H1 (cell line): ENCODE data around the gene GLS. TPM values are rescaled to one million over a fixed set of nuclear protein-coding genes. Genes with fewer than 3 reads are reported as not detected.

ENCODE experiments used
- CTCF ChIA-PET: fragments of 300-600 bp; sonication (Branson Sonifier 250); formaldehyde crosslinking; loops from one replicate; lab custom pipeline; 2021; ENCODE audit not compliant: partially characterized antibody; lab: Charles Lee
- POLR2A ChIA-PET: fragments of 300-600 bp; sonication (Branson Sonifier 250); formaldehyde crosslinking; loops from one replicate; lab custom pipeline; 2021; ENCODE audit warnings: inconsistent platforms; ENCODE audit not compliant: partially characterized antibody; lab: Charles Lee
- DNase-seq, 2 experiments: peaks; one replicate each; pipeline versions ENCODE4 v3.0.0 to v3.0.0-alpha.2; 2010 to 2022; ENCODE audit warnings: low spot score in 2 of 2, low read depth in 1 of 2, mixed read lengths in 1 of 2
- FAIRE-seq: peaks from 2 replicates; lab custom pipeline; 2011; peaks lifted over from hg19 to GRCh38; lab: Jason Lieb, UNC
- H2AFZ ChIP-seq: 2 replicates; pipeline ENCODE4 v1.8.1; 2012; ENCODE audit warnings: low read length, inconsistent platforms
- H2AK5ac ChIP-seq: 2 replicates; pipeline ENCODE4 v1.6.1; 2013; ENCODE audit warnings: low read depth, low read length
- H2BK120ac ChIP-seq: replicated peaks from 2 replicates; pipeline ENCODE3; 2013; ENCODE audit warnings: low read depth, low read length, inconsistent platforms
- H2BK12ac ChIP-seq: 2 replicates; pipeline ENCODE4 v1.6.1; 2013; ENCODE audit warnings: low read depth, low read length
- H2BK15ac ChIP-seq: 2 replicates; pipeline ENCODE4 v1.6.1; 2013; ENCODE audit warnings: low read length
- H2BK20ac ChIP-seq: 2 replicates; pipeline ENCODE4 v1.6.1; 2013; ENCODE audit warnings: low read length
- H2BK5ac ChIP-seq: 2 replicates; pipeline ENCODE4 v1.6.1; 2013; ENCODE audit warnings: low read depth, low read length
- H3K14ac ChIP-seq: 2 replicates; pipeline ENCODE4 v1.6.1; 2013; ENCODE audit warnings: inconsistent platforms; ENCODE audit not compliant: insufficient read length
- H3K18ac ChIP-seq: 2 replicates; pipeline ENCODE4 v1.6.1; 2013; ENCODE audit warnings: low read length; ENCODE audit errors: extremely low read depth
- H3K23ac ChIP-seq: 2 replicates; pipeline ENCODE4 v1.6.1; 2013; ENCODE audit warnings: inconsistent platforms; ENCODE audit not compliant: insufficient read length
- H3K23me2 ChIP-seq: 2 replicates; pipeline ENCODE4 v1.6.1; 2013; ENCODE audit warnings: low read depth, low read length
- H3K27ac ChIP-seq: 2 replicates; pipeline ENCODE4 v1.6.1; 2011; ENCODE audit warnings: low read depth, low read length, inconsistent platforms
- H3K27me3 ChIP-seq, 4 experiments: replicated peaks in 1 of 4; 1 replicate in 1 of 4; 2 replicates in 3 of 4; pipeline versions ENCODE4 v1.6.1 to v1.8.1; 2011 to 2013; ENCODE audit warnings: low read length in 3 of 4, mild to moderate bottlenecking in 3 of 4, inconsistent platforms in 2 of 4, mixed read lengths in 2 of 4, moderate library complexity in 1 of 4; ENCODE audit not compliant: control insufficient read depth in 3 of 4, insufficient read depth in 3 of 4; ENCODE audit errors: extremely low read depth in 1 of 4
- H3K36me3 ChIP-seq, 4 experiments: 2 replicates each; pipeline versions ENCODE4 v1.6.1 to v1.8.1; 2011 to 2013; ENCODE audit warnings: mild to moderate bottlenecking in 4 of 4, low read length in 3 of 4, moderate library complexity in 2 of 4, control low read depth in 1 of 4, inconsistent platforms in 1 of 4; ENCODE audit not compliant: insufficient read depth in 4 of 4, control insufficient read depth in 2 of 4
- H3K4ac ChIP-seq: replicated peaks from 2 replicates; pipeline ENCODE3; 2013; ENCODE audit warnings: low read length, low read depth, mixed read lengths, inconsistent platforms; ENCODE audit not compliant: insufficient read length
- H3K4me1 ChIP-seq, 4 experiments: replicated peaks in 1 of 4; 1 replicate in 1 of 4; 2 replicates in 3 of 4; pipeline versions ENCODE4 v1.6.1 to v1.8.1; 2011 to 2013; ENCODE audit warnings: low read length in 3 of 4, inconsistent platforms in 2 of 4, mixed read lengths in 1 of 4; ENCODE audit not compliant: insufficient read depth in 4 of 4, control insufficient read depth in 3 of 4
- H3K4me2 ChIP-seq, 2 experiments: 2 replicates each; pipeline versions ENCODE4 v1.6.1 to v1.8.1; 2011 to 2013; ENCODE audit warnings: low read depth in 2 of 2, low read length in 2 of 2, control low read depth in 1 of 2, inconsistent platforms in 1 of 2, mild to moderate bottlenecking in 1 of 2; ENCODE audit not compliant: insufficient read depth in 1 of 2
- H3K4me3 ChIP-seq, 4 experiments: fragments of 200-600, 300-600 bp in 1 of 4; sonication (generic), shearing (Covaris generic), sonication (Bioruptor Twin) in 1 of 4; 2 replicates each; pipeline versions ENCODE4 v1.5.1 to v1.8.1; 2011 to 2016; ENCODE audit warnings: low read length in 4 of 4, low read depth in 3 of 4, control low read depth in 2 of 4, inconsistent platforms in 2 of 4, mild to moderate bottlenecking in 2 of 4, mixed read lengths in 1 of 4, moderate library complexity in 1 of 4; ENCODE audit not compliant: insufficient read depth in 2 of 4; ENCODE audit errors: extremely low read depth in 1 of 4
- H3K56ac ChIP-seq: replicated peaks from 2 replicates; pipeline ENCODE3; 2013; ENCODE audit warnings: low read depth, mild to moderate bottlenecking, mixed read lengths, low read length, inconsistent platforms; ENCODE audit not compliant: insufficient read length
- H3K79me1 ChIP-seq: 2 replicates; pipeline ENCODE4 v1.6.1; 2013; ENCODE audit warnings: low read depth, low read length, control low read depth
- H3K79me2 ChIP-seq, 2 experiments: 2 replicates each; pipeline versions ENCODE4 v1.6.1 to v1.8.1; 2012 to 2013; ENCODE audit warnings: low read length in 2 of 2, mild to moderate bottlenecking in 2 of 2, inconsistent platforms in 1 of 2; ENCODE audit not compliant: insufficient read depth in 2 of 2, control insufficient read depth in 1 of 2
- H3K9ac ChIP-seq, 4 experiments: replicated peaks in 1 of 4; 1 replicate in 1 of 4; 2 replicates in 3 of 4; pipeline versions ENCODE4 v1.6.1 to v1.8.1; 2011 to 2013; ENCODE audit warnings: low read depth in 3 of 4, low read length in 3 of 4, control low read depth in 2 of 4, mild to moderate bottlenecking in 2 of 4, moderate library complexity in 2 of 4, inconsistent platforms in 1 of 4; ENCODE audit errors: extremely low read depth in 1 of 4
- H3K9me3 ChIP-seq, 2 experiments: 2 replicates each; pipeline versions ENCODE4 v1.6.1 to v1.8.1; 2012 to 2013; ENCODE audit warnings: mild to moderate bottlenecking in 2 of 2, moderate library complexity in 2 of 2, control low read depth in 1 of 2, inconsistent platforms in 1 of 2, low read depth in 1 of 2, low read length in 1 of 2, mixed read lengths in 1 of 2; ENCODE audit not compliant: insufficient read depth in 2 of 2
- H4K20me1 ChIP-seq, 2 experiments: replicated peaks in 1 of 2; 2 replicates each; pipeline versions ENCODE3 to v1.8.1; 2011 to 2013; ENCODE audit warnings: inconsistent platforms in 2 of 2, low read length in 2 of 2, mild to moderate bottlenecking in 1 of 2; ENCODE audit not compliant: insufficient read depth in 2 of 2, control insufficient read depth in 1 of 2
- H4K5ac ChIP-seq: 2 replicates; pipeline ENCODE4 v1.6.1; 2013; ENCODE audit warnings: low read length, low read depth, mixed read lengths, inconsistent platforms; ENCODE audit not compliant: insufficient read length
- H4K8ac ChIP-seq: 2 replicates; pipeline ENCODE4 v1.8.0; 2013; ENCODE audit warnings: mild to moderate bottlenecking, moderate library complexity, low read length, inconsistent platforms; ENCODE audit not compliant: insufficient read depth; ENCODE audit errors: extremely low read depth
- H4K91ac ChIP-seq: replicated peaks from 2 replicates; pipeline ENCODE3; 2013; ENCODE audit warnings: low read length, mixed read lengths, inconsistent platforms; ENCODE audit not compliant: insufficient read length
- CHD1 ChIP-seq: IDR thresholded peaks from 2 replicates; pipeline ENCODE4 v1.6.1; 2012; ENCODE audit warnings: low read depth, low read length, improper control_type of control experiment
- CTBP2 ChIP-seq: IDR thresholded peaks from 2 replicates; pipeline ENCODE4 v1.7.0; 2011; ENCODE audit warnings: borderline replicate concordance, mild to moderate bottlenecking, moderate library complexity, mixed read lengths, low read length; ENCODE audit not compliant: insufficient read depth, insufficient read length
- RBBP5 ChIP-seq: IDR thresholded peaks from 2 replicates; pipeline ENCODE4 v1.7.1; 2012; ENCODE audit warnings: low read depth, mild to moderate bottlenecking, inconsistent platforms, low read length, moderate library complexity, borderline replicate concordance
- SAP30 ChIP-seq: fragments of 300-600 bp; sonication (generic); IDR thresholded peaks from 2 replicates; pipeline ENCODE4 v1.7.1; 2012; ENCODE audit warnings: low read length, moderate library complexity, mild to moderate bottlenecking, inconsistent platforms; ENCODE audit not compliant: insufficient read depth, insufficient replicate concordance
- TAF1 ChIP-seq: IDR thresholded peaks from 2 replicates; pipeline ENCODE4 v1.6.1; 2011; ENCODE audit warnings: mild to moderate bottlenecking, low read depth, low read length
- TCF12 ChIP-seq: IDR thresholded peaks from 2 replicates; pipeline ENCODE4 v1.6.1; 2011; ENCODE audit warnings: low read depth, mild to moderate bottlenecking, low read length
- whole genome bisulfite sequencing, 2 experiments: shearing (Covaris generic) in 1 of 2; methylation state at CpG; one replicate each; pipeline versions ENCODE4 v1.1.6 to v1.1.7; 2013 to 2015; ENCODE audit warnings: low lambda C conversion rate in 2 of 2, mixed read lengths in 2 of 2, inconsistent platforms in 1 of 2, low coverage in 1 of 2, missing lambda C conversion rate in 1 of 2; ENCODE audit not compliant: insufficient replicate concordance in 2 of 2, insufficient coverage in 1 of 2, insufficient read length in 1 of 2; ENCODE audit errors: extremely low coverage in 1 of 2, missing lambda C conversion rate in 1 of 2; 5-methylcytosine and 5-hydroxymethylcytosine counted together
- polyA plus RNA-seq, 7 experiments: library from polyadenylated mRNA; depleted of rRNA in 3 of 7; stranded (reverse) in 5 of 7; unstranded in 2 of 7; fragments of >200 nt in 5 of 7; fragments of 200-250 nt in 2 of 7; gene quantifications; 1 replicate in 5 of 7; 2 replicates in 1 of 7; 4 replicates in 1 of 7; pipeline versions ENCODE4 v1.2.1 to v1.2.3, GENCODE V29; 2011 to 2013; ENCODE audit warnings: missing spikeins in 2 of 7, mixed read lengths in 2 of 7
- total RNA-seq: library from RNA; stranded (reverse); fragmentation: NEBNext Ultra II Directional; extraction: Animal tissue kit (Norgen Biotek cat#: 25700); gene quantifications from 2 replicates; pipeline ENCODE4 v1.2.1, GENCODE V29; 2021
- TF ChIP-seq, protein P1 (sequence below): IDR thresholded peaks from 2 replicates; pipeline ENCODE4 v1.6.1; 2011; ENCODE audit warnings: low read length, improper control_type of control experiment

Gene GLS
- total and polyA plus RNA-seq, 2 of the 8 experiments (the other 6 are each of a cell fraction or from before 2014, with no cell fraction given) = 15.7 to 89.8 TPM

DNA sequence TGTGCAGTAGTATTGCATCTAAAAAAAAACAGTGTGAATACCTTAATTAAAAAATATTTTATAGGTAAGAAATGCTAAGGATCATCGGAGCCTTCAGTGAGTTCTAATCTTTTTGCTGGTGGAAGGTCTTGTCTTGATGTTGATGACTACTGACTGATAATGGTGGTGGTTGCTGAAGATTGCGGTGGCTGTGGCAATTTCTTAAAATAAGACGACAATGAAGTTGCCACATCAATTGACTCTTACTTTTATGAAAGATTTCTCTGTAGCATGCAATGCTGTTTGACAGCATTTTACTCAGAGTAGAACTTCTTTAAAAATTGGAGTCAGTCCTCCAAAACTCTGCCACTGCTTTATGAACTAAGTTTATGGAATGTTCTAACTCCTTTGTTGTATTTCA is 36.2 kb downstream of the GLS start:
- no peak overlapping the region for H3K23ac ChIP-seq
- H3K23me2 ChIP-seq = no peaks in the 10 kb centered on the region
- no peak overlapping the region for H3K4me3 ChIP-seq
- POLR2A ChIA-PET = no interaction called here
- no peak for FAIRE-seq
- no peak overlapping the region for H3K18ac ChIP-seq
- H2AK5ac ChIP-seq = no peak overlapping the region
- TF ChIP-seq, protein P1, sequence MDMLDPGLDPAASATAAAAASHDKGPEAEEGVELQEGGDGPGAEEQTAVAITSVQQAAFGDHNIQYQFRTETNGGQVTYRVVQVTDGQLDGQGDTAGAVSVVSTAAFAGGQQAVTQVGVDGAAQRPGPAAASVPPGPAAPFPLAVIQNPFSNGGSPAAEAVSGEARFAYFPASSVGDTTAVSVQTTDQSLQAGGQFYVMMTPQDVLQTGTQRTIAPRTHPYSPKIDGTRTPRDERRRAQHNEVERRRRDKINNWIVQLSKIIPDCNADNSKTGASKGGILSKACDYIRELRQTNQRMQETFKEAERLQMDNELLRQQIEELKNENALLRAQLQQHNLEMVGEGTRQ = no peak
- TF ChIP-seq CTBP2 (no peak), TAF1 (no peak), RBBP5 (no peak), SAP30 (no peak), TCF12 (no peak), CHD1 (no peak)
- no peaks in the 10 kb centered on the region for H4K20me1 ChIP-seq
- no peak overlapping the region for H3K27ac ChIP-seq
- WGBS, 2 experiments = 67% methylated on average over 3 of the region's 3 CpGs; no CpG with 5 or more reads in 1 of the 2 experiments
- no peaks in the 10 kb centered on the region for H3K9me3 ChIP-seq
- no peak for DNase-seq
- H3K9ac ChIP-seq = no peak overlapping the region
- no peaks in the 10 kb centered on the region for H3K79me2 ChIP-seq
- no peak overlapping the region for H3K14ac ChIP-seq
- peaks cover 0 to 36% (median 16%) of the 10 kb centered on the region in 4 experiments; a peak in 4 of 8 replicates for H3K36me3 ChIP-seq
- H3K4me2 ChIP-seq = no peak overlapping the region
- H2BK12ac ChIP-seq = no peak overlapping the region
- no peaks in the 10 kb centered on the region for H3K27me3 ChIP-seq
- H2BK15ac ChIP-seq = no peak overlapping the region
- no peak overlapping the region for H3K4ac ChIP-seq
- no peaks in the 10 kb centered on the region for H3K79me1 ChIP-seq
- no peaks in the 10 kb centered on the region for H3K4me1 ChIP-seq
- no peak overlapping the region for H2BK20ac ChIP-seq
- no peak overlapping the region for H2BK120ac ChIP-seq
- H2BK5ac ChIP-seq = no peak overlapping the region
- H2AFZ ChIP-seq = no peak overlapping the region
- no peak overlapping the region for H4K91ac ChIP-seq
- no peak overlapping the region for H4K5ac ChIP-seq
- no peak overlapping the region for H4K8ac ChIP-seq
- CTCF ChIA-PET = no interaction called here
- H3K56ac ChIP-seq = no peak overlapping the region
